Measurements from ENCODE around the gene SYT9. TPM values are rescaled to one million over a fixed set of nuclear protein-coding genes. Genes with fewer than 3 reads are reported as not detected.

Gene SYT9
- total and polyA plus RNA-seq, 2 donors = 0.05 to 0.07 TPM

- H3K9me3 ChIP-seq (ENCODE audit: control insufficient read depth in 2 of 2, insufficient read depth in 1 of 2, low read length in 1 of 2) = no peaks in the 10 kb centered on the region
- no peaks in the 10 kb centered on the region for H3K36me3 ChIP-seq (ENCODE audit: control insufficient read depth in 2 of 2, insufficient read depth in 2 of 2, low read length in 1 of 2)
- H3K27ac ChIP-seq (ENCODE audit: low read depth in 1 of 2, low read length in 1 of 2) = no peak overlapping the region
- H3K27me3 ChIP-seq (ENCODE audit: control insufficient read depth in 2 of 2, insufficient read depth in 1 of 2, low read length in 1 of 2) = peaks cover 6 to 10% of the 10 kb centered on the region in 2 donors
- no peak for DNase-seq (ENCODE audit: low read depth in 6 of 9, low spot score in 9 of 9)
- H3K4me3 ChIP-seq (ENCODE audit: low read length in 2 of 2) = no peak overlapping the region
- 49% methylated on average over 1 of the region's 1 CpG for WGBS
- H3K4me1 ChIP-seq (ENCODE audit: control insufficient read depth in 2 of 2, insufficient read depth in 2 of 2, low read length in 2 of 2) = no peaks in the 10 kb centered on the region
These were observed 5.5 kb upstream of the SYT9 start for GRCh38 chr11:7246179-7246578.

DNA sequence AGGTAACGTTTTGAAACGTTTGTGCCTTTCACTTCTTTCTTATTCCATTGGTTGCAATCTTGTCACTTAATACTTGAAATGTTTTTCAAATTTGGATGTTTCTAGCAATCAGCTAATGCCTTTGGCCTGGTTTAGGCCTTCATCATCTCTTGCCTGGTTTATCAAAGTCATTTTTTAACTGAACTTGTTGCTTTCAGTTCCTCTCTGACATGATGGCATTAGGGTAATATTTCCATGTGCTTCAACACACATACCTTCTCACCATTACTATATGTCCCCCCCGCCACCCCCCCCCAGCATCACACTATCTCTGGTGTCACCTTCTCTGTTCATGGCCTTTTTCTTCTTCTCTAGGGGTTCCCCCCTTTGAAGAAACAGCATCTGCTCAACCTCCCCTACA is 1.5 kb upstream of the SYT9 start:
- no peak for DNase-seq (ENCODE audit: low read depth in 6 of 9, low spot score in 9 of 9)
- Histone ChIP-seq H3K27ac (ENCODE audit: low read depth in 1 of 2, low read length in 1 of 2) (no peak overlapping the region), H3K4me1 (ENCODE audit: control insufficient read depth in 2 of 2, insufficient read depth in 2 of 2, low read length in 2 of 2) (peaks cover 0 to 4% of the 10 kb centered on the region in 2 donors), H3K36me3 (ENCODE audit: control insufficient read depth in 2 of 2, insufficient read depth in 2 of 2, low read length in 1 of 2) (no peaks in the 10 kb centered on the region), H3K9me3 (ENCODE audit: control insufficient read depth in 2 of 2, insufficient read depth in 1 of 2, low read length in 1 of 2) (peaks cover 0 to 2% of the 10 kb centered on the region in 2 donors), H3K4me3 (ENCODE audit: low read length in 2 of 2) (no peak overlapping the region), H3K27me3 (ENCODE audit: control insufficient read depth in 2 of 2, insufficient read depth in 1 of 2, low read length in 1 of 2) (peaks cover 33 to 45% of the 10 kb centered on the region in 2 donors)
- WGBS = 83% methylated on average over 3 of the region's 3 CpGs

- Histone ChIP-seq H3K27ac (ENCODE audit: low read depth in 1 of 2, low read length in 1 of 2) (no peak overlapping the region), H3K27me3 (ENCODE audit: control insufficient read depth in 2 of 2, insufficient read depth in 1 of 2, low read length in 1 of 2) (peaks cover 33 to 45% of the 10 kb centered on the region in 2 donors), H3K9me3 (ENCODE audit: control insufficient read depth in 2 of 2, insufficient read depth in 1 of 2, low read length in 1 of 2) (peaks cover 0 to 2% of the 10 kb centered on the region in 2 donors), H3K4me3 (ENCODE audit: low read length in 2 of 2) (peak overlapping the region in 1 of 2 donors; percentile 39), H3K36me3 (ENCODE audit: control insufficient read depth in 2 of 2, insufficient read depth in 2 of 2, low read length in 1 of 2) (no peaks in the 10 kb centered on the region), H3K4me1 (ENCODE audit: control insufficient read depth in 2 of 2, insufficient read depth in 2 of 2, low read length in 2 of 2) (peaks cover 0 to 4% of the 10 kb centered on the region in 2 donors)
- WGBS = 7% methylated on average over 28 of the region's 28 CpGs
- no peak for DNase-seq (ENCODE audit: low read depth in 6 of 9, low spot score in 9 of 9)
These were observed 243 bp upstream of the SYT9 start for GRCh38 chr11:7251487-7251835.

DNA sequence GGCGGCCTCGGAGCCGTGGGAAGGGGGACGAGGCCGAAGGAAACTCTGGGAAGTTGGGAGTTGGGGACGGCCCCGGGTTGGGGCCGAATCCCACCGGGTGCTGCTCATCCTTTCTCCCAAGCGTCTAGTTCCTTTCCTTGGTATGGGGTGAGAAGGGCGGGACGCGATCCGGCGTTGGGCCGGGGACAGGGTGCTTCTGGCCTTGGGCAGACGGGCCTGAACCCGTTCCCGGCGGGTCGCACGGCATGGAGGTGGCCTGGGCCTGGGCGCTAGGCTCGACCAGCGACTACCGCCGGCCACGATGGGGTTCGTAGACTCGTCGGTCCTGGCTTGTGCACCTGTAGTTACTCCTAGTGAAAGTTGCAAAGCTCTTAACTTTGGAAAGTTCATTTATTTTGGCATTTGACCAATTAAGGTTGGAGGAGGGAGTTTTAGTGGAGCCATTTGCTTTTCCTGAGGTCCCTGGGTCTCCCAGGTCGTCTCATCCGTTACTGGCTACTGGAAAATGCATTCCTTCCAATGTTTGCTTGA is 1.0 kb downstream of the SYT9 start:
- no peak overlapping the region for H3K27ac ChIP-seq (ENCODE audit: low read depth in 1 of 2, low read length in 1 of 2)
- peaks cover 33 to 45% of the 10 kb centered on the region in 2 donors for H3K27me3 ChIP-seq (ENCODE audit: control insufficient read depth in 2 of 2, insufficient read depth in 1 of 2, low read length in 1 of 2)
- peaks cover 0 to 4% of the 10 kb centered on the region in 2 donors for H3K4me1 ChIP-seq (ENCODE audit: control insufficient read depth in 2 of 2, insufficient read depth in 2 of 2, low read length in 2 of 2)
- no peak for DNase-seq (ENCODE audit: low read depth in 6 of 9, low spot score in 9 of 9)
- H3K4me3 ChIP-seq (ENCODE audit: low read length in 2 of 2) = no peak overlapping the region
- H3K9me3 ChIP-seq (ENCODE audit: control insufficient read depth in 2 of 2, insufficient read depth in 1 of 2, low read length in 1 of 2) = peaks cover 0 to 2% of the 10 kb centered on the region in 2 donors
- no peaks in the 10 kb centered on the region for H3K36me3 ChIP-seq (ENCODE audit: control insufficient read depth in 2 of 2, insufficient read depth in 2 of 2, low read length in 1 of 2)
- 12% methylated on average over 33 of the region's 33 CpGs for WGBS

GRCh38 chr11:7253800-7254199 is 2.1 kb downstream of the SYT9 start:
- Histone ChIP-seq H3K9me3 (ENCODE audit: control insufficient read depth in 2 of 2, insufficient read depth in 1 of 2, low read length in 1 of 2) (peaks cover 0 to 2% of the 10 kb centered on the region in 2 donors), H3K27ac (ENCODE audit: low read depth in 1 of 2, low read length in 1 of 2) (no peak overlapping the region), H3K4me3 (ENCODE audit: low read length in 2 of 2) (no peak overlapping the region), H3K4me1 (ENCODE audit: control insufficient read depth in 2 of 2, insufficient read depth in 2 of 2, low read length in 2 of 2) (peaks cover 0 to 4% of the 10 kb centered on the region in 2 donors), H3K27me3 (ENCODE audit: control insufficient read depth in 2 of 2, insufficient read depth in 1 of 2, low read length in 1 of 2) (peaks cover 33 to 45% of the 10 kb centered on the region in 2 donors), H3K36me3 (ENCODE audit: control insufficient read depth in 2 of 2, insufficient read depth in 2 of 2, low read length in 1 of 2) (no peaks in the 10 kb centered on the region)
- WGBS = 69% methylated on average over 6 of the region's 6 CpGs
- no peak for DNase-seq (ENCODE audit: low read depth in 6 of 9, low spot score in 9 of 9)

DNA sequence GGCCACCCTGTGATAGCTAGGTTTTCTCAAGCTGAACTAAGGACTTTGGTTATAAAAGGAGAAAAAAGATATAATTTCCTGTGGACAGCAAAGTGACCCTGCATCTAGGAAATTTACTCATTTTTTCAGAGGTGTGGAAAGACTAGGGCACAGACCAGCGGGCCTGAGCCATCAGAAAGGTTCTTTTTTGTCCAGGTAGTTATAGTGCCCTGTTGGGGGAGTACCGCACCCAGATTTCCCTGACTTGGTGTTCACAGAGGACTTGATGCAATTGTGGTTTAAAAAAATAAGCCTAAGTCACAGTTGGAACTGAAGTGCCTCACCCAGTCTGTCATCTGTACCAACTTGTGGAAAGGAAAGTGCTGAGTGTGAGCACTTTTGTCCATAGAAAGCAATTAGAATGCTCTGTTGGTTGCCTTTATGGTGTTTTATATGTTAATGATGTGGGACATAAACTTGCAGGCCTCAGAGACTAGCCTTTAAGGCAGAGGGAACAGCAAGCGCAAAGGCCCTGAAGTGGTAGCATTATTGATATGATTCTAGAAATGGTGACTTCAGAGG is 3.1 kb downstream of the SYT9 start:
- no peaks in the 10 kb centered on the region for H3K36me3 ChIP-seq (ENCODE audit: control insufficient read depth in 2 of 2, insufficient read depth in 2 of 2, low read length in 1 of 2)
- no peak for DNase-seq (ENCODE audit: low read depth in 6 of 9, low spot score in 9 of 9)
- no peak overlapping the region for H3K4me3 ChIP-seq (ENCODE audit: low read length in 2 of 2)
- WGBS = 61% methylated on average over 3 of the region's 3 CpGs
- H3K27me3 ChIP-seq (ENCODE audit: control insufficient read depth in 2 of 2, insufficient read depth in 1 of 2, low read length in 1 of 2) = peaks cover 33 to 45% of the 10 kb centered on the region in 2 donors
- H3K4me1 ChIP-seq (ENCODE audit: control insufficient read depth in 2 of 2, insufficient read depth in 2 of 2, low read length in 2 of 2) = peaks cover 0 to 4% of the 10 kb centered on the region in 2 donors
- H3K27ac ChIP-seq (ENCODE audit: low read depth in 1 of 2, low read length in 1 of 2) = no peak overlapping the region
- H3K9me3 ChIP-seq (ENCODE audit: control insufficient read depth in 2 of 2, insufficient read depth in 1 of 2, low read length in 1 of 2) = peaks cover 0 to 2% of the 10 kb centered on the region in 2 donors

DNA sequence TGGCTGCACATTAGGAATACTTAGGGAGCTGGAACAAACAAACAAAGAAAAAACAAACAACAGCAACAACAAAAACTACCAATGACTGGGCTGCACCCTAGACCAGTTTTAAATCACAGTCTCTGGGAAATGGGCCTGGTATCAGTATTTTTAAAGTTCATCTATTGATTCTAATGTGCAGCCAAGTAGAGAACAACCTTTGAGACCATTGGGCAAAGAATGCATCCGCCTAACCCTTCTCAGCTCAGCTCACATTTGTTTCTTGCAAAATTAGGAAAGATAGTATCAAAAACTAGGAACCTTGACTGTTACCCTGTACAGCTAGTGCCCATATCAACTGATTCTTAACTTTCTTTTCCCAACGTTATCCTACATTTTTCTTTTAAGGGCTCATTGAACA is 5.2 kb downstream of the SYT9 start:
- 47% methylated on average over 2 of the region's 2 CpGs for WGBS

DNA sequence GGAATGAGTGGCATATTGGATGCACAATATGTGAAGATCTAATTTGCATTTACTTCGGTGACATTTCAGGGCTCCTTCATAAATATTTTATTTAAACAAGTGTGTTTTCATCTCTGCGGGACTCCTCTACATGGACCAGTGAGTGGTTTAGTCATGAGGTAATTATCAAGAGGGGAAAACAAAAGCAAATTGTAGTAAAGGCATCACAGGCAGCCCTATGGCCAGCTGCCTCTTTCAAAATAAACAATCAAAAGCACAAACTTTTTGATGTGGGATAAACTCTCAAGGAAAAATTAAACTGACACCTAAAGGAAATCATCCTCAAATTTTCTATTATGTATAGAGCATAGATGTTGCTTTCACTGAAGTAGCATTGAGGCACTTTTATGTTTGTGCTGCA is 6.0 kb downstream of the SYT9 start:
- Histone ChIP-seq H3K4me1 (ENCODE audit: control insufficient read depth in 2 of 2, insufficient read depth in 2 of 2, low read length in 2 of 2) (no peaks in the 10 kb centered on the region), H3K36me3 (ENCODE audit: control insufficient read depth in 2 of 2, insufficient read depth in 2 of 2, low read length in 1 of 2) (no peaks in the 10 kb centered on the region), H3K27ac (ENCODE audit: low read depth in 1 of 2, low read length in 1 of 2) (no peak overlapping the region), H3K9me3 (ENCODE audit: control insufficient read depth in 2 of 2, insufficient read depth in 1 of 2, low read length in 1 of 2) (no peaks in the 10 kb centered on the region), H3K27me3 (ENCODE audit: control insufficient read depth in 2 of 2, insufficient read depth in 1 of 2, low read length in 1 of 2) (peaks cover 11 to 20% of the 10 kb centered on the region in 2 donors), H3K4me3 (ENCODE audit: low read length in 2 of 2) (no peak overlapping the region)
- WGBS = 86% methylated on average over 2 of the region's 2 CpGs
- no peak for DNase-seq (ENCODE audit: low read depth in 6 of 9, low spot score in 9 of 9)

More for the DNA sequence above, 5.2 kb downstream of the SYT9 start:
- Histone ChIP-seq H3K27me3 (ENCODE audit: control insufficient read depth in 2 of 2, insufficient read depth in 1 of 2, low read length in 1 of 2) (peaks cover 19 to 27% of the 10 kb centered on the region in 2 donors), H3K27ac (ENCODE audit: low read depth in 1 of 2, low read length in 1 of 2) (no peak overlapping the region), H3K4me3 (ENCODE audit: low read length in 2 of 2) (no peak overlapping the region), H3K9me3 (ENCODE audit: control insufficient read depth in 2 of 2, insufficient read depth in 1 of 2, low read length in 1 of 2) (peaks cover 0 to 2% of the 10 kb centered on the region in 2 donors), H3K36me3 (ENCODE audit: control insufficient read depth in 2 of 2, insufficient read depth in 2 of 2, low read length in 1 of 2) (no peaks in the 10 kb centered on the region), H3K4me1 (ENCODE audit: control insufficient read depth in 2 of 2, insufficient read depth in 2 of 2, low read length in 2 of 2) (peaks cover 0 to under 1% of the 10 kb centered on the region in 2 donors)
- DNase-seq (ENCODE audit: low read depth in 6 of 9, low spot score in 9 of 9) = no peak

GRCh38 chr11:7261578-7261977 is 9.9 kb downstream of the SYT9 start:
- no peaks in the 10 kb centered on the region for H3K9me3 ChIP-seq (ENCODE audit: control insufficient read depth in 2 of 2, insufficient read depth in 1 of 2, low read length in 1 of 2)
- no peak for DNase-seq (ENCODE audit: low read depth in 6 of 9, low spot score in 9 of 9)
- no peak overlapping the region for H3K27ac ChIP-seq (ENCODE audit: low read depth in 1 of 2, low read length in 1 of 2)
- H3K27me3 ChIP-seq (ENCODE audit: control insufficient read depth in 2 of 2, insufficient read depth in 1 of 2, low read length in 1 of 2) = no peaks in the 10 kb centered on the region
- no peak overlapping the region for H3K4me3 ChIP-seq (ENCODE audit: low read length in 2 of 2)
- no peaks in the 10 kb centered on the region for H3K36me3 ChIP-seq (ENCODE audit: control insufficient read depth in 2 of 2, insufficient read depth in 2 of 2, low read length in 1 of 2)
- 94% methylated on average over 5 of the region's 5 CpGs for WGBS
- no peaks in the 10 kb centered on the region for H3K4me1 ChIP-seq (ENCODE audit: control insufficient read depth in 2 of 2, insufficient read depth in 2 of 2, low read length in 2 of 2)

Measured in thymus (tissue), 11 donors.